ENCODE results near the gene ITLN2.

DNA sequence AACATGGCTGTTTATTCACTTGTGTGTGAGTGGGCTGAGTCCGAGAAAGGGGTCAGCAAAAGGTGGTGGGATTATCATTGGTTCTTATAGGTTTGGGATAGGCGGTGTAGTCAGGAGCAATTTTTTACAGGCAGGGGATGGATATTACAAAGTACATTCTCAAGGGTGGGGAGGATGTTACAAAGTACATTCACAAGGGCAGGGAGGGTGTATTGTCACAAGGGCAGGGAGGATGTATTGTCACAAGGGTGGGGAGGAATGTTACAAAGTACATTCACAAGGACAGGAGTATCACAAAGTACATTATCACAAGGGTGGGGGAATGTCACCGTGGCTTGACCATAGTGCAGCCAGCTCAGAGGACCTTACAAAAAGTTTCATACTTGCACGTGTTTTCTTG, 31.1 kb upstream of the ITLN2 start:
- TF ChIP-seq EZH2 (IDR thresholded peaks at IDR 0.05; ENCODE audit: borderline replicate concordance, low read depth, low read length, severe bottlenecking) = no peak
- TF ChIP-seq, protein P1, sequence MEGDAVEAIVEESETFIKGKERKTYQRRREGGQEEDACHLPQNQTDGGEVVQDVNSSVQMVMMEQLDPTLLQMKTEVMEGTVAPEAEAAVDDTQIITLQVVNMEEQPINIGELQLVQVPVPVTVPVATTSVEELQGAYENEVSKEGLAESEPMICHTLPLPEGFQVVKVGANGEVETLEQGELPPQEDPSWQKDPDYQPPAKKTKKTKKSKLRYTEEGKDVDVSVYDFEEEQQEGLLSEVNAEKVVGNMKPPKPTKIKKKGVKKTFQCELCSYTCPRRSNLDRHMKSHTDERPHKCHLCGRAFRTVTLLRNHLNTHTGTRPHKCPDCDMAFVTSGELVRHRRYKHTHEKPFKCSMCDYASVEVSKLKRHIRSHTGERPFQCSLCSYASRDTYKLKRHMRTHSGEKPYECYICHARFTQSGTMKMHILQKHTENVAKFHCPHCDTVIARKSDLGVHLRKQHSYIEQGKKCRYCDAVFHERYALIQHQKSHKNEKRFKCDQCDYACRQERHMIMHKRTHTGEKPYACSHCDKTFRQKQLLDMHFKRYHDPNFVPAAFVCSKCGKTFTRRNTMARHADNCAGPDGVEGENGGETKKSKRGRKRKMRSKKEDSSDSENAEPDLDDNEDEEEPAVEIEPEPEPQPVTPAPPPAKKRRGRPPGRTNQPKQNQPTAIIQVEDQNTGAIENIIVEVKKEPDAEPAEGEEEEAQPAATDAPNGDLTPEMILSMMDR (IDR thresholded peaks at IDR 0.05; ENCODE audit: extremely low read depth in 1 of 2, insufficient read depth in 1 of 2, low read depth in 1 of 2, low read length in 2 of 2) = no peak
- TF ChIP-seq POLR2A (IDR thresholded peaks at IDR 0.05; ENCODE audit: low read depth, low read length) = no peak
- TF ChIP-seq GATA2 (IDR thresholded peaks at IDR 0.05; ENCODE audit: insufficient read depth, insufficient read length, low read depth, low read length) = no peak
- TF ChIP-seq, protein P2, sequence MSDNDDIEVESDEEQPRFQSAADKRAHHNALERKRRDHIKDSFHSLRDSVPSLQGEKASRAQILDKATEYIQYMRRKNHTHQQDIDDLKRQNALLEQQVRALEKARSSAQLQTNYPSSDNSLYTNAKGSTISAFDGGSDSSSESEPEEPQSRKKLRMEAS (IDR thresholded peaks at IDR 0.05; ENCODE audit: insufficient read depth, insufficient read length) = no peak
- TF ChIP-seq POLR2AphosphoS5 (IDR thresholded peaks at IDR 0.05; ENCODE audit: insufficient read depth, low read depth, low read length) = no peak
- no peak for TF ChIP-seq FOS (IDR thresholded peaks at IDR 0.05; ENCODE audit: borderline replicate concordance, insufficient read depth, low read length)
